Measurements from ENCODE around the gene ARHGAP9.

DNA sequence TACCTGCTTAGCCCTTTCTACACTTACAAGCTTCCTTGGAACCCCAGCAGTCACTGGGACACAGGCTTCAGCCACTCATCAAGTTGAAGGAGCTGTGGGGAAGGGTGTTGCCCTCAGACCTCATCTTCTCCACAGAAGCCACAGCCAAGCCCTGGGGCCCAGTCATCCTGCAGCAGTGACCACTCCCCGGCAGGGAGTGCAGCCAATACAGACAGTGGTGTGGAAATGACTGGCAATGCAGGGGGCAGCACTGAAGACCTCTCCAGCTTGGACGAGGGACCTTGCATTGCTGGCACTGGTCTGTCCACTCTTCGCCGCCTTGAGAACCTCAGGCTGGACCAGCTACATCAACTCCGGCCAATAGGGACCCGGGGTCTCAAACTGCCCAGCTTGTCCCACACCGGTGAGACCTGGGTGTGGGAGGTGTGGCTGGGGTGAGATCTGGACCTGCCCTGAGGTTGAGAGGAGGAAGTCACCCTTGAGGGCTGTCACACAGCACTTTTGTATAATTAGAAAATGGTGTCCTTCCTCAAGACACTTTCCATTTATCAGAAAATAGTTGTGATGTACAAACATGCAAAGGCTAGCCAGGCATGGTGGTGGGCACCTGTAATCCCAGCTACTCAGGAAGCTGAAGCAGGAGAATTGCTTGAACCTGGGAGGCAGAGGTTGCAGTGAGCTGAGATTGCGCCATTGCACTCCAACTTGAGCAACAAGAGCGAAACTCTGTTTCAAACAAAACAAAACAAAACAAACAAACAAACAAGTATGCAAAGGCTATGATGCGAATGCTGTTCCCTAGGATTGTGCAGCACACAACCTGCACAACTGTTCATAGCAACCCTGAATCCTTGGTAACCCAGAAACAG, 10.1 kb downstream of the ARHGAP9 start:
- TF ChIP-seq CTCF (IDR thresholded peaks at IDR 0.05) (no peak), POLR2A (IDR thresholded peaks at IDR 0.05) (no peak)
